OCI-M2 (cell line): ENCODE data around the gene PCED1B.
"Not testable (repeated sequence)": the region's sequence is repeated elsewhere in the genome, so short reads cannot be mapped to it uniquely, and the experiment has no call there.

Experiments
- DNase-seq: peaks from one replicate; lab custom pipeline; 2025; ENCODE audit not compliant: unreplicated experiment; lab: John Stamatoyannopoulos, UW

PCED1B gene

GRCh38 chr12:47268501-47269454 is 189.4 kb downstream of the PCED1B start:
- no peak for DNase-seq

DNA sequence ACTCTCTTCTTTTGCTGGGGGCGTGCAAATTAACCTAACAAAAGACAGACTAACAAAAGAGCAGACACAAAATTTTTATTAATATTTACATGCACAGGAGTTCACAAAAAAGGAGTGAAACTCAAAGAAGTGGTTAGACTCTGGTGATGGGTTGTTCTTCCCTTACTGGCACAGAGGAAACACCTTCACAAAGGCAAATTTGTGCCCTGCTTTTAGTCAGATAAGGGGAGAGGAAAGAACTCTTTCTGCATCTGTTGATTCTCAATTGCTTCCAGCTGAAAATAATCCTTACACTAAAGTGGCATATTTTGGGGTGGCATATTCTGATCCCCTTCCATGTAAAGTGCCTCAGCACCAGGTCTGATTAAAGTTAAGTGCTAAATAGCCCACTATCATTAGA is 190.5 kb downstream of the PCED1B start:
- no peak for DNase-seq

DNA sequence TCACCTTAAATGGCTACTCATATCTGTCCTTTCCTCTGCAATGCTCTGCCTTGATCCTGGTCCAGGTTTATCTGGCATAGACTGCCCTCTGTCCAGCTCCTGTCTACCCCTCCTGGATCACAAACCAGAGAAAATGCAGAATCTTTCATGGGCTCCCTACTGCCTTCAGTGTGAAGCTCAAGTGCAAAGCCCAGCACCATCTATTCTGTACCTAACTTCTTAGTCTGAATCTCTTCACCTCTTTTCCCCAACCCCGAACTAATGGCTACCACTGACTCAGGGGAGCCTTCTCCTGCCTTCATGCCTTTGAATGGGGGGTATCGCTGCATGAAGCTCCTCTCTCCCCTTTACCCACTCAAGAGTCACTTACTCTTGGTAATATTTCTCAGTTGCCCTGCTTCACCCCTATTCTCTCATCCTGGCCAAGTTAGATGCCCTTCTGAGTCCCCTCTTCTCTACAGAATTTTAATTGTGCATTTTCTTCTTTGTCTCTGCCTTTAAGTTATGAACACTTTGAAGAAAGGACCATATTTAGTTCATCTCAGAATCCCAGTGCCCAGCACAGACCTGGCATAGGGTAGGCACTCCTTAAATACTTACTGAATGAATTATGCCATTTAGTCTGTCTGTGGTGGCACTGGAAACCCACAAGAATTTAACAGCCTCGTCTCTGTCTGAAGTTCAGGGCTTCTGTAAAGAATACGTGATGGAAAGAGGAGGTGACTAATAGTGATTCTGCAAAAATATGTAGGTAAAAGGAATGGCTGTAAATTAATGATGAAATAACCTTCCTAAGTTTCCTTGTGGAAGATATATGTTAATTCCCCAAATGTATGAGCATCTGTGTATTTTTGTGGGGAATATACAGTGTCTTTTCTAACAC is 191.6 kb downstream of the PCED1B start:
- no peak for DNase-seq

- DNase-seq = no peak
Observed at GRCh38 chr12:47271800-47272239, 192.4 kb downstream of the PCED1B start.

DNA sequence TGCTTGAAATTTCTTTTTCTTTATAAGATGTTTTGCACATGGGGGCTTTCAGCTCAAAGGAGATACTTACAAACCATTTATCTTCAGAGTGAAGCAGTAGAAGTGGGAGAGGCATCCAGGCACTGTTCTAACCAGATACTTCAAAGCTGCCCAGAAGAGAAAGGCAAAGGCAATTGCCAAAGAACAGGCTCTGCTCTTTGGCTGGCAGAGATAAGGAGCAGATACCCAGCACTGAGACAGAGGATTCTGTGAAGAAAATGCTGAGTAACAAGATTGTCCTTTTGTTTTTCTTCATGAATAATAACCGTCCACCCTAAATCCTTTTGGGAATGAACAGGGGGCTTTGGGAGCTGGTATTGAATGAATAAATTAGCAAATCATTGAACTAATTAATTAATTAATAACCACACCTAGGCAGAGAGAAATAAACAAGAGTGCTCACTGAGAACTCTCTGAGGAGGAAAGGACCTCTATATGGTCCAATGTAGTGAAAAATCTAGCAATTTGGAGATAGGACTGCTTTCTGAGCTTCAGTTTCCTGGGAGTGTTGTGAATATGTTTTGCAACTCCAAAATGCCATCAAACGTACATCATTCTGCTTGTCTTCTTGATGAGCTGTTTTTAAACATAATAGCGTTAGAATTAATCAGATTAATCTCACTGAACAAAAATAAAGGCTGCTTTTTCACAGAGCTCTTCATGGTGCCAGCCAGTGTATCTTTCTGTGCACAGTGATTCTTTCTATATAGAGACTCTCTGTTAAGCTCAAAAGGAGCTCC is 193.2 kb downstream of the PCED1B start:
- DNase-seq = no peak

GRCh38 chr12:47273191-47273626 is 193.8 kb downstream of the PCED1B start:
- no peak for DNase-seq

DNA sequence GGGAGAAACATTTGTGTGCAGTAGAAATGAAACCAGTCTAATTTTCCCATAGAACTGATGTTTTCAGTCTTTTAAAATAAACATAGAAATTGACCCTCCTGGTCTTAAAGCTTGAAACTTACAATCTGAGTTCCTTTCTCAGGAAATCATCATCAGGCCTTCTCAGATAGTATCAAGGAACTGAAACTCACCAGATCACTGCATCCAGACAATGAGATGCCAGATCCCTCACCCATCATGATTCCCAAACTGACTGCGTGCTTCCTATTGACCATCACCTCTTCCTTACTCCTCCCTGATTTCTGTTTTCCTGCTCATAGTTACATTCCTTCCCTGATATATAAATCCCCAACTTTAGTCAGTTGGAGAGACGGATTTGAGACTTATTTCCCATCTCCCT is 195.3 kb downstream of the PCED1B start:
- no peak for DNase-seq

GRCh38 chr12:47276253-47276620 is 196.8 kb downstream of the PCED1B start:
- DNase-seq = no peak

- no peak for DNase-seq
Observed at GRCh38 chr12:47276621-47277309, 197.3 kb downstream of the PCED1B start.

DNA sequence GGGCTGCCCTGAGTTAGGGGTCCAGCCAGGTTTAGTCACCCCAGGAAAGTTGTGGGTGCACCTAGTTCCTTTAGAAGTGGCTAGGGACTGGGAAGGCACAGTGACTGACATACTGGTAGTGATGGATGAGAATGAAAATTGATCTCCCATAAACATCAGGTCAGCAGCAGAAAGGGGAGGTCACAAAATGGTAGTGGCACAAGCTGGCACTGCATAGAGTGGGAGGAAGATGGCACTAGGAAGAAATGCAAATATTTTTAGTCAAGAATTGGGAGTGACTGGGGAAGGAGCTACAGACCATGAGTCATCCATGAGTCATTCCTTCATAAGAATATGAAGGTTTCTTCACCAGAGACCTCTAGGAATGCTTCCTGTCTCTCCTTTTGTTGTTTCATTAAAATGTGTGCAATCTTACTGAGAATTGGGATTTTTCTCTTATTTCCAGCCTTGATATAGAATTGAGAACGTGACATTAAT is 198.6 kb downstream of the PCED1B start:
- DNase-seq = no peak

GRCh38 chr12:47279758-47280157 is 200.3 kb downstream of the PCED1B start:
- not testable (repeated sequence) for DNase-seq

DNA sequence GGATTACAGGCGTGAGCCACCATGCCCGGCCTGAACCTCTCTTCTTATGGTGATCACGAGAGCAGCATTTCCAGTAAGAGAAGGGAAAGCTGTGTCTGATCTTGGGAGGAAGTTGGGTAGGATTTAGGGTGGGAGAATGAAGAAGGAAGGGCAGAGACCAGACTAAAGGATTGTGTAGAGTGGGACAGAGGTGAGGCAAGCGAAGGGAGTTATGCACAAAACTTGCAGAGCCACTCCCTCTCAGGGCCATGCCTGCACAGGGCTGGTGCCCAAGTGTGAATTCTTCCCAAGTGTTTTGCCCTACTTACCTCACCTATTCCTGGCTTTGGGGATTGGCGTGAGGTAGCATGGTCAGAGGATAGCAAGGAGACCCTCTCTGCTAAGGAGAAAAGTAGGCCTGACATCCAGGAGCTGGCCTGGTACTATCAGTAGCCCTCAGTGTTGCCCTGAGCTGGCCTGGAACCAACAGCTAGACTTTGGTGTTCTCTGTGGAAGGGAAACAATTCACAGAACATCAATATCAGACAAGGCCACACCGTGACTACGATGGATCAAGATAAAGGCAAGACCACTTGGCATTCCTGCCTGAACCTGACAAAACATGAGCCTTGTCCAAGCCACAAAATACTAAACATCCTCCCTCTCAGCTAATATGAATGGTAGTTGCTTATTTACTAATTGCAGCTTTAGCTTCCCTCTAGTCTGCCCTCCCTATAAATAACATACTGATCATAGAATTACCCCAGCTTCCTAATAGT is 201.3 kb downstream of the PCED1B start:
- no peak for DNase-seq

GRCh38 chr12:47281667-47282171 is 202.3 kb downstream of the PCED1B start:
- no peak for DNase-seq

GRCh38 chr12:47282206-47282605 is 202.8 kb downstream of the PCED1B start:
- DNase-seq = no peak
